HG03520 (cell line): ENCODE measurements around the gene KCNH4.
"Not testable (repeated sequence)": the region's sequence is repeated elsewhere in the genome, so short reads cannot be mapped to it uniquely, and the experiment has no call there.

Source experiments
- ATAC-seq: cut with Tn5 transposase; IDR thresholded peaks from one replicate; pipeline ENCODE4 v1.9.1; 2021; ENCODE audit warnings: mild to moderate bottlenecking, moderate library complexity; ENCODE audit not compliant: unreplicated experiment

The KCNH4 gene

DNA sequence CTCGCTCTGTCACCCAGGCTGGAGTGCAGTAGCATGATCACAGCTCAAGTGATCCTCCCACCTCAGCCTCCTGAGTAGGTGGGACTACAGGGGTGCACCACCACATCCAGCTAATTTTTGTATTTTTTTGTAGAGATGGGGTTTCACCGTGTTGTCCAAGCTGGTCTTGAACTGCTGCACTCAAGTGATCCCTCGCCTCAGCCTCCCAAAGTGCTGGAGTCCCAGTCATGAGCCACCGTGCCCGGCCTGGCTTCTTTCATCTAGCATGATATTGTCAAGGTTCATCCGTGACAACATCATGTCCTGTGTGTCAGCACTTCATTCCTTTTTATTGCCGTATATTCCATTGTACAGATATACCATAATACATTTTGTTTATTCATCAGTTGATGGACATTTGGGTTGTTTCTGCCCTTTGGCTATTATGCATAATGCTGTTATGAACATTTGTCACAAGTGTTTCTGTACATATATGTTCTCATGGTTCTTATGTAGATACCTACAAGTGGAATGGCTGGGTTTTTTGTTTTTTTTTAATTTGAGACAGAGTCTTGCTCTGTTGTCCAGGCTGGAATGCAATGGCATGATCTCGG lies 16.7 kb upstream of the KCNH4 start:
- no peak for ATAC-seq

- peak; percentile 73 for ATAC-seq
Observed at GRCh38 chr17:42193969-42194899, 13.3 kb upstream of the KCNH4 start, which contains the start of gene GHDC. GHDC (minus strand) TSS chr17:42194494; CDS start chr17:42193581, 913 bp downstream.

DNA sequence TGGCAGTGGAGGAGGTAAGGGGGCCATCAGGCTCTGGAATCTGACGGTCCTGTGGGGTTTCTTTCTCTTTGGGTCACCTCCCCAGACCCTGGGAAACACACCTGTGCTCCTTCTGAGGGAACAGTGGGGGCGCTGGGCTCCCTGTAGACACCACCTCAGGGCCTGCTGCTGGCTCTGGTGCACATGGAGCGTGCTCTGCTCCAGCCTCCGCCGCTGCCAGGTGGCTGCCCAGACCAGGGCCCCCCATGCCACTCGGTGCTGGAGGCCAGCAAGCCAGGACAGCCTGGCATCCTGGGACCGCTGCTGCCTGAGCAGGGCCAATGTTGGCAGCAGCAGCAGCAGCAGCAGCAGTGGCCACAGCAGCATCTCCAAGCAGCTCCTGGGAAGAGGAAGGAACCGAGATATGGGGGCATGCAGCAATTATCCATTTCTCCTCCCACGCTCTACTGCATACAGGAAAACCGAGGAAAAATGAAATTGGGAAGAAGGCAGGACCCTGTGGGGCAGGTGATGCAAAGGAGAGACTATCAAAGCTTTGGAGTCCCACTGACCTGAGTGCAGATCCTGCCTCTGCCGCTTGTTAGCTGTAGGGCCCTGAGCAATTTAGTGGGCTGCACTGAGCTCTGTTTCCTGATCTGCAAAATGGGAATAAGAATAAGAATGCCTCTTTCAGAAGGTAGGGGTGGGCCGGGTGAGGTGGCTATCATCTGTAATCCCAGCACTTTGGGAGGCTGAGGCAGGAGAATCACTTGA lies 12.4 kb upstream of the KCNH4 start:
- no peak for ATAC-seq

GRCh38 chr17:42192189-42193126 lies 11.5 kb upstream of the KCNH4 start:
- no peak for ATAC-seq

- ATAC-seq: no peak
Observed at GRCh38 chr17:42191275-42191608, 10.3 kb upstream of the KCNH4 start.

GRCh38 chr17:42190491-42191274 lies 9.7 kb upstream of the KCNH4 start:
- ATAC-seq: no peak

GRCh38 chr17:42189651-42189965 lies 8.7 kb upstream of the KCNH4 start:
- ATAC-seq: no peak

DNA sequence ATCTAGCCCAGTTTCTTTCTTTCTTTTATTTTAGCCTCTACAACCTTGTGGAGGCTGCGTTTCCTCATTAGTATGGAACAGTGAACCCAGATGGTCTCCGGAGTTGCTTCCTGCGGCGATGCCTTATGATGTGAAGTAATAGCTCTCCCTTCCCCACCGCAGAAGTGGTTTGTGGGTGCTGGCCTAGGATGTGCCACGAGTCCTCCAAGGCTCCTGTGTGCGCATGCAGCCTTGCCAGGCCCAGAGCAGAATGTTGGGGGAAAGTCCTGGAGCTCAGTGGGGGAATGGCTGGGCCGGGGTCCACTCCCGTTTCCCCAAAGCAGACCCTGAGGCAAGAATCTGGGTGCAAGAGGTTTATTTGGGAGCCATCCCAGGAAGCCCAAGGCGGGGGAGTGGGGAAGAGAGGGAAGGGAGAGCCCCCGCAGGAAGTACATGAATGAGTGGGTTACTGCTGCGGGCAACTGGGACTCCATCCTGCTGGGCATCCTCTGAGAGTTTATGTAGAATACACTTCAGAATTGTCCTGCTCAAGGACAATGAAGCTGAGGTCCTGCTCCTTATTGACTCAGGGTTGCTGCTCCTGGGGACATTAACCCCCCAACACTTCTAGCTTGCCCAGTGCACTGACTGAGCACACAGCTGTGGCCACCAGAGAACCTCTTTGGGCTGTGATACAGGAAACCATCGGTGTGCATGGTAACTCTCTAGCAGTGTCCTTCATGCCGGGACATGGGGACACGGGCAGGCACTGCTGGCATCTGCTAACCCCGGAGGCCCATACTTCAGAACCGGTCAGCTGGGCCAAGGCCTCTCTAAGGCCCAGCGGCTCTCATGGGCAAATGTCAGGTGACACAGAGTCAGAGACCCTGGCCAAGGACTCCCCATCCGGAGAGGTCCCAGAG lies 8.1 kb upstream of the KCNH4 start:
- no peak for ATAC-seq

GRCh38 chr17:42187833-42188232 lies 6.9 kb upstream of the KCNH4 start:
- no peak for ATAC-seq

- not testable (repeated sequence) for ATAC-seq
Observed at GRCh38 chr17:42186191-42186590, 5.2 kb upstream of the KCNH4 start.

- no peak for ATAC-seq
Observed at GRCh38 chr17:42185621-42185930, 4.6 kb upstream of the KCNH4 start.

DNA sequence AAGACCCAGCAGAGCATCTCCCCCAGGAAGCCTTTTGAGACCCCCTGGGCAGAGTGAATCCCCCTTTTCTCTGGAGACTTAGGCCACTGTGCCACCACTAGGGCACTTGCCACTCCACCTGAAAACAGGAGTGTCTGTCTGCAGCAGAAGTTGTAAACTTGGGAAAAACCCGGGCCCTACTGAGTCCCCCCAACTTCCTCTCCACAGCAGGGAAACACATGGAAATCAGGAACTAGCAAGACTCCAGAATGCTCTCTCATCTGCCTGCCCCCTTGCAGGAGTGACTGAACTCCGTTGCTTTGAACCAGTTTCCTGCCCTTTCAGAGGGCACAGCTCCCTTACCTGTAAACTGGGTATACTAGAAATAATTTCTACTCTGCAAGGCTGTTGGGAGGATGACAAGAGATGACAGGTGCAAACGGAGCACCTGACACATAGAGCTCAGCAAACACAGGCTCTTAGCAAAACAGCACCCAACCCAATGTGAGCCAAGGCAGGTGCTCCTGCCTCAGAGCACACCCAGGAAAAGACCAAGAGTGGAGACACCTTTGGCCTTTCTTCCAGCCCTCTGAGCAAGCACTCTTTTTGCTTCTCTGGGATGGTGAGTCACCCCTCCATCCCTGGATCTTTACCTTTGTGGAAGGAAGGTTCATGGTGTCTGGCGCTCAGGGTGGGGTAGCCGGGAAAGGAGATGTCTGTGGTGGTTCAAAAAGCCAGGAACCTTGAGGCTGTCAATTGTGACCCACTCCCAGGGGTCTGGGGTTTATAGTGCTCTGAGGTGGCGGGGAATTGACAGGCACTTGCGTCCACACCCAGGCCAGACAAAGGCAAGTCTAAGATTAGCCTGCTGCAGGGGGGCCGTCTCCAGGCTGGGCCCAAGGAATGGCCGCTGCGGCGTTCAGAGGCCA lies 4.0 kb upstream of the KCNH4 start, which contains the start of gene HCRT:
TSS of gene HCRT (minus strand) at position 740 of the 908 bp plus-strand sequence. CDS start at position 653, 87 bp downstream.
- ATAC-seq: no peak

DNA sequence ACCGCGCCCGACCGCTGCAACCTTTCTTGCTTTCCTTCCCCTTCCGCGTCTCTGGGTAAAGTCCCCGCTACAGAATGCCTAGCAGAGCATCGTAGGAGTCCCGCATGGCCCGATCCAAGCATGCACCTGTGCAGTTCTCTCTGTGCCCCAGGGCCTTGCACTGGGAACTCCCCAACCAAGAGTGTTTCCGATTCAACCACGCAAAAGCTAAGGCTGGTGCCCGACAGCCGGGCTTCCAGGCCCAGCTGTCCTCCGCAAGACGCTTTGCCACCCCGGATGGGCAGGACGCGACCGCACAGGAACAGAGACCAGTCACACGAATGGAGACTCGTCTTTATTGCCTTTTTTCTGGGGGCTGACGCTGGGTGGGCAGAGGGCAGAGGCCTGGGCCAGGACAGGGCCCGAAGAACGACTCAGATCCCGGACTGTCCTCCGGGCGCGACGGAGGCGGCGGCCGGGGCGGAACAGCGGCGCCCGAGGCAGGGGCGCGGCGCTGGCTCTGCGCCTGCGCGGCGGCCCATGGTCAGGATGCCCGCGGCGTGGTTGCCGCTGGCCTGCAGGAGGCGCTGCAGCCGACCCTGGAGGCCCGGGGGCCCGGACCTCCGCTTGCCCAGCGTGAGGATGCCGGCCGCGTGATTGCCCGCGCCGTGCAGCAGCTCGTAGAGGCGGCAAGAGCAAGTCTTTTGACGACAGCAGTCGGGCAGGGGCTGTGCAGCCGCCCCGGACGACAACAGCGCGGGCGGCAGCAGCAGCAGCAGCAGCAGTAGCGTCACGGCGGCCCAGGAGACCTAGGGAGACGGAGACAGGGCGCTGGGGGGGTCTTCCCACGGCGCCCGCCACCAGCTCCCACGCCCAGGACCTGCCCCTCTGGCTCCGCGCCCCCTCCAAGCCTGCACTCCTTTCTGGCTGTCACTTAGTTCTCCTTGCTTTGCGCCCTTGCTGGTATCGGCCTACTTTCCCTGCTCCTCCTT lies 3.1 kb upstream of the KCNH4 start:
- peak; percentile 60 for ATAC-seq

- ATAC-seq: no peak
Observed at GRCh38 chr17:42182927-42183734, 2.2 kb upstream of the KCNH4 start.

DNA sequence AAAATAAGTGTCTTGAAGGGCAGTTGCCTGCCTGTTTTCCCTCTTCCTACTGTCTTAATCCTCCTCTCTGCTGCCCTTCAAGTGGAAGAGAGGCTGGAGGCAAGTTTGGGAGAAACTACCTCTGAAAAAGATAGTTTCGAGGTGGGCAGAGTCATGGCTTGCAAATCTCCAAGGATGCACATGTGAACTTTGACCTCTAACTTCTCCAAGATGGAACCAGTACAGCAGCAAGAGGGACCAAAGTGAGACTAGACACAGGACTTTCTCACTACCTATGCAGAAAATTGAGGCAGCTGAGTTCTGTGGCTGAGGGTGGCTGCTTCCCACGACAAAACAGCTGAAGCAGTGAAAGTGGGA lies 887 bp upstream of the KCNH4 start:
- ATAC-seq: no peak

- no peak for ATAC-seq
Observed at GRCh38 chr17:42180411-42180921, 476 bp downstream of the KCNH4 start.
